Activated CD4-positive, alpha-beta T cell treated with anti-CD3 and anti-CD28 coated beads, Interleukin-2, amount 10 ng/mL, durations not matched to agents 7 days and 5 days (primary cell): ENCODE data around the gene PLCH2. TPM values are rescaled to one million over a fixed set of nuclear protein-coding genes. Genes with fewer than 3 reads are reported as not detected.
A peak's percentile ranks its signal among the peaks of the same experiment; 100 is the strongest.

Source experiments
- CTCF ChIA-PET: fragments of 350-600 bp; sonication (Branson Sonifier 250); formaldehyde crosslinking; loops from one replicate; lab custom pipeline; 2021; ENCODE audit warnings: antibody characterized with exemption; lab: Charles Lee
- POLR2A ChIA-PET: fragments of 350-600 bp; sonication (Branson Sonifier 250); formaldehyde crosslinking; loops from one replicate; lab custom pipeline; 2021; ENCODE audit warnings: antibody characterized with exemption; lab: Charles Lee
- DNase-seq: peaks from one replicate; pipeline ENCODE4 v3.0.0-alpha.2; 2020
- H3K27ac Mint-ChIP-seq: one replicate; pipeline ENCODE4 v1.8.0; 2021; ENCODE audit warnings: mild to moderate bottlenecking, moderate library complexity, mixed read lengths
- H3K27me3 Mint-ChIP-seq: one replicate; pipeline ENCODE4 v1.8.0; 2021; ENCODE audit warnings: mixed read lengths
- H3K36me3 Mint-ChIP-seq: one replicate; pipeline ENCODE4 v1.8.0; 2021; ENCODE audit warnings: low read depth, mixed read lengths
- H3K4me1 Mint-ChIP-seq: one replicate; pipeline ENCODE4 v1.8.0; 2021; ENCODE audit warnings: mixed read lengths
- H3K4me3 Mint-ChIP-seq: one replicate; pipeline ENCODE4 v1.8.0; 2021; ENCODE audit warnings: mild to moderate bottlenecking, moderate library complexity, mixed read lengths
- H3K9me3 Mint-ChIP-seq: one replicate; pipeline ENCODE4 v1.8.0; 2021; ENCODE audit warnings: mixed read lengths
- total RNA-seq, 2 experiments: library from RNA; stranded (reverse); gene quantifications; one replicate each; pipeline ENCODE4 v1.2.3, GENCODE V29; 2021

PLCH2 gene
- total RNA-seq, 2 experiments from 2014 or later, result 16.7 to 21.1 TPM

DNA sequence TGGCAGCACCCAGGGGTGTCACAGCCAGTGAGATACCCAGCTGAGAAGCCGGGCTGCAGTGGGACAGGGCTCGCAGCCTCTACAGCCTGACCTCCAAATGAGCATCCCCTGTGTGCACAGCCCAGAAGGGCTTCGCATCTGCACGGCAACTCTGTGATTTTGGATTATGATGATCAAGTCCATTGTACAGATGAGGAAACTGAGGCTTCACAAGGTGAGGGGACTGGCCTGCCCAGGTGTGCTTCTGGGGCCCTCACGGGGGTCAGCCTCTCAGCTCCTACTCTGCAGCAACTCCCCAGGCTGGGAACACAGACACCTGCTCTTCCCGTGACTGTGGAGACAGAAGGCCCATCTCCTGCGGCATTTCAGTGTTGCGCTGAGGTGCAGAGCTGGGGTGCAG, 62.8 kb downstream of the PLCH2 start:
- ChIA-PET POLR2A (no interaction called here), CTCF (interaction anchor here (1.0 to 2.2 kb wide), 3 partner anchors 8 to 14 kb away, joined by 4 to 9 read pairs (median 8); partner anchors contain the start of genes HES5 and PANK4)
- H3K27me3 Mint-ChIP-seq, result peaks cover 12% of the 10 kb centered on the region
- peaks cover 2% of the 10 kb centered on the region for H3K4me1 Mint-ChIP-seq
- H3K36me3 Mint-ChIP-seq, result no peaks in the 10 kb centered on the region
- H3K4me3 Mint-ChIP-seq, result no peak overlapping the region
- H3K9me3 Mint-ChIP-seq, result no peaks in the 10 kb centered on the region
- DNase-seq, result no peak
- H3K27ac Mint-ChIP-seq, result no peak overlapping the region

DNA sequence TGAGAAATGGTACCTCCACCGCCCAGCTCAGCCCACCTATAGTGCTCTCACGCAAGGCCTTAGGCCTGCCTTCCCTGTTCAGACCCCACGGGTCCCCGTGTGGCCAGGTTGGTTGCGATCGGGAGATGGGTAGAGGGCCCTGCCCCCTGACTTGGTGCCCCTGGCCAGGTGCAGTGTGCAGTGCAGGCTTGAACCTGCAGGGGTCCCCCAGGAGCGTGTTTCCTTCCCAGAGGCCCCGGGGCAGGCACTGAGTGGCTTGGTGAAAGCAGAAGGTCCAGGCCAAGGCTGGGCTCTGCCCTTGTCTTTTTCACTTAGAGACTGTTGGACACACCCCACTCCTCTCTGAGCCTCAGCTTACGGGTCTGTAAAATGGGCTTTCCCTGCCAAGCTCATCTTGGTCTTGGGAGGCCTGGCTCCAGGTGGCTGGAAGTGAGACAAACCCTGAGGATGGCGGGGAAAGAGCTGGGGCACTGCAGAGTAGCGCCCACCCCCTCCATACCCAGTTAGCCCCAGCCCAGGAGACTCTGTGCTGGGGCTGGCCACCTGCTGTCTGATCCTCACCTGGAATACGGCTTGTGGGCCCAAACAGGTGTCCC, 63.3 kb downstream of the PLCH2 start:
- Mint-ChIP-seq H3K4me1 (peaks cover 7% of the 10 kb centered on the region), H3K9me3 (no peaks in the 10 kb centered on the region), H3K36me3 (no peaks in the 10 kb centered on the region), H3K4me3 (no peak overlapping the region), H3K27ac (no peak overlapping the region), H3K27me3 (peaks cover 10% of the 10 kb centered on the region)
- POLR2A ChIA-PET, result no interaction called here
- CTCF ChIA-PET, result interaction anchor here (0.6 to 2.2 kb wide), 4 partner anchors 8 to 15 kb away, joined by 3 to 9 read pairs (median 6); partner anchors contain the start of genes HES5 and PANK4
- DNase-seq, result peak; percentile 32

DNA sequence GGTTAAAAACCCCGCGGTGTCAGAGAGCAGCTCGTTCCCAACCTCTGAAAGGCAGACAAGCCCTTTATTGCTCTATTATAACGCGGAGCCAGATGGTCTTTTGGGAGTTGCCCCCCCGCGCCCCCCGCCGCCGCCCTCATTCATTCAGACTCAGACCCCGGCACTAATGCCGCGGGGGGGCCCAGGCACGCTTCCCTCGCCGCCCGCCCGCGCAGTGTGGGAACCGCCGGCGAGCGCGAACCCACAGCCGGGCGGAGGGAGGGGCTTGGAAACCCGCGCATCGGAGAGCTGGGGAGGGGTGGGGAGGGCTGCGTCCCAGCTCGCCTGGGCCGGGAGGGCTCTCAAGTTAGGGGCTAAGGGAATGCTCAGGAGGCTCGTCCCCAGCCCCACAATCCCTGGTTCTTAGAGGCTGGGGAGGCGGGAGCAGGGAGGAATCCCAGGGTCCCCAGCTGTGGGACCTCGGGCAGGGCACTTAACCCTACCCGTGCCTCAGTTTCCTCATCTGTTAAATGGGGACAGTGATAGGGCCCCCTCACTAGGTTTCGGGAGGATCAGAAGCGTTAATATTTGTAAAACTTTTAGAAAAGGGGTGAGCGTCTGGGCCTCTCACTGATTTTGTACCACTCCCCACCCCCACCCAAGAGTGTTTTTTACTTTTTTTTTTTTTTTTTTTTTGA, 64.9 kb downstream of the PLCH2 start:
- no peak for DNase-seq
- no peak overlapping the region for H3K4me3 Mint-ChIP-seq
- peaks cover 7% of the 10 kb centered on the region for H3K27me3 Mint-ChIP-seq
- ChIA-PET CTCF (interaction anchor here (0.7 to 2.2 kb wide), 3 partner anchors 10 to 14 kb away, joined by 3 to 9 read pairs (median 8); partner anchors contain the start of genes HES5 and PANK4), POLR2A (no interaction called here)
- no peaks in the 10 kb centered on the region for H3K9me3 Mint-ChIP-seq
- H3K27ac Mint-ChIP-seq, result no peak overlapping the region
- H3K4me1 Mint-ChIP-seq, result peaks cover 10% of the 10 kb centered on the region
- H3K36me3 Mint-ChIP-seq, result no peaks in the 10 kb centered on the region

DNA sequence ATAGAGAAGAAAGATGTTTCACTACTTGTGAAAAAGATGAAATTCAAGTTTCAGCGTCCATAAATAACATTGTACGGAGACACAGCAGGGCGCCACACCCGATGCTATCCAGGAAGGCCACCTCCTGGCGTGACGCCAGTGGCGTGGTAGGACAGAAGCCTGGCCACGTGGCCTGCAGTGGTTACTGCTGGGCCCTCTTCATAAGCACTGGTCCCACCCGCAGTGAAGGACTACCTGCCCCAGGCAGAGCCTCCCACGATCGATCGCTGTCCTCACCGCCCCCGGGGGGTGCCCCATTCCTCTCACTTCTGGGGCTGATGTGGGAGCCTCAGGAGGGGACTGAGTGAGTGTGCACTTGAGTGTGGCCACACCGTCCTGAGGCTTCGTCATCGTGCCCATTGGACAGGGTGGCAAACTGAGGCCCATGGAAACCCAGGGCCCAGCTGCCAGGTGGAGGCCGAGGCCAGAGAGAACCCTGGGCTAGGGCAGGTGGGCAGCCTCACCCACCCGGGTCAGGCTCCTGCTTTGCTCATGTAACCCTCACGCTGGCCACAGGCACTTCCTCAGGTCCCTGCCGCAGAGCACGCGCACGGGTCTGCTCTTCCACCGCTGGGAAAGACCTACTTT, 65.6 kb downstream of the PLCH2 start:
- Mint-ChIP-seq H3K4me1 (peaks cover 10% of the 10 kb centered on the region), H3K9me3 (no peaks in the 10 kb centered on the region), H3K27me3 (peaks cover 3% of the 10 kb centered on the region), H3K4me3 (no peak overlapping the region), H3K27ac (no peak overlapping the region), H3K36me3 (no peaks in the 10 kb centered on the region)
- DNase-seq, result no peak
- POLR2A ChIA-PET, result no interaction called here
- CTCF ChIA-PET, result interaction anchor here (0.7 kb wide), 1 partner anchor 15 kb away, joined by 3 read pairs; no protein-coding TSS in a partner anchor

DNA sequence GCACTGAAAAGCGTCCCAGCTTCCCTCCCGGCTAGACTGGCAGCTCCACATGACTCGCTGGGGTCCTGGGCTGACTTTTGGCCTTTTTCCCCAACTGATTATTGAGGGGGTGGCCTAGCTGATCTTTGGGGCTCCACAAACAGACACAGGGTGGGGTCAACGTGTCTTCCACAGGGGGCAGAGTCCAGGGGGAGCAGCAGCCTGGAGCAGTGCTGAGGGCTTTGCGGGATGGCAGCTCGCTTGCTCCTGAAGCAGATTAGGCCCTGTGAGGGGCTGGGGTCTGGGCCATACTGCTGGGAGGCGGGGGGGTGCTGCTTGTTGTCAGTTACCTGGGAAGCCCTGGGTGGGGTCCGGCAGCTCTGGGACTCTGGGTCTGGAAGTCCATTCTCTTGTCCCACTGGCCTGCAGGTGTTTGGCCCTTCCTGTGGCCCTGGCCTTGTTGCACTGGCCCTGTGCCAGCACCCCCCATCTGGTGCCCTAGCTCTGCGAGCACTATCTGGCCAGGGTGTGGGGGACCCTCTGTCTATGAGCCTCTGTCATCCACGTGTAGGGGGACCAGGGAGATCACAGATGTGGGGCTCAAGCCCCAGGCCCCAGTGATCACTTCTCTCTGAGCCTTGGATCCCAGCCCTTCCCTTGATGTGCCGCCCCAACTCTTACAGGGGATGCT, 66.3 kb downstream of the PLCH2 start:
- H3K9me3 Mint-ChIP-seq, result no peaks in the 10 kb centered on the region
- no peaks in the 10 kb centered on the region for H3K36me3 Mint-ChIP-seq
- H3K27me3 Mint-ChIP-seq, result peaks cover 3% of the 10 kb centered on the region
- H3K4me3 Mint-ChIP-seq, result no peak overlapping the region
- no peak overlapping the region for H3K27ac Mint-ChIP-seq
- ChIA-PET CTCF (no interaction called here), POLR2A (no interaction called here)
- no peak for DNase-seq
- peaks cover 12% of the 10 kb centered on the region for H3K4me1 Mint-ChIP-seq

DNA sequence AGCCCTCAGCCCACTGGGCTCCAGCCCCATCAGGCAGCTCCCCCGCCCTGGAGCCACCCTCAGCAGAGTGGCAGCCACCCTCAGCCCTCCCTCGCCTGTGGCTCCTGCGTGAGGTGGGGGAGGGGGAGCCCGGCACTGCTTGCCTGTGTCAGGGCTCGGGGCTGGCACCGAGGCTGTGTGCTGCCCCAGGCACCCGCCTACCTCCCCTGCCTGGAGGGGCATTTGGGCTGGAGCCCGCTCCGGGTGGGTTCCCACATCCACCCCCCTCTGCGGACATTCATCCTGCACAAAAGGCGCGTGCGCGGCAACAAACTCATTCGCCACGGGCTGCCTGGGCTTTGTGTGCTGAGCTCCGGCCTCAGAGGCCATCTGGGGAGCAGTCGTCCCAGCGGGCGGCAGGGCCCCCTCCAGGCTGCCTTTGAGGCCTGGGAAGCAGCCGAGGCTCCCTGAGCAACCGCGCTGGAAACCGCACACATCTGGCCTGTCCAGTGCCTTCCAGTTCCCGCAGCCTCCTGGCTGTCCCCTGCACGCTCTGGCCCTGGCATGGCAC, 67.5 kb downstream of the PLCH2 start:
- CTCF ChIA-PET, result interaction anchor here (1.1 kb wide), 1 partner anchor 9 kb away, joined by 5 read pairs; no protein-coding TSS in a partner anchor
- Mint-ChIP-seq H3K4me3 (no peak overlapping the region), H3K9me3 (no peaks in the 10 kb centered on the region), H3K4me1 (peaks cover 20% of the 10 kb centered on the region), H3K36me3 (no peaks in the 10 kb centered on the region), H3K27me3 (peaks cover 3% of the 10 kb centered on the region), H3K27ac (no peak overlapping the region)
- peak; percentile 44 for DNase-seq
- POLR2A ChIA-PET, result no interaction called here

DNA sequence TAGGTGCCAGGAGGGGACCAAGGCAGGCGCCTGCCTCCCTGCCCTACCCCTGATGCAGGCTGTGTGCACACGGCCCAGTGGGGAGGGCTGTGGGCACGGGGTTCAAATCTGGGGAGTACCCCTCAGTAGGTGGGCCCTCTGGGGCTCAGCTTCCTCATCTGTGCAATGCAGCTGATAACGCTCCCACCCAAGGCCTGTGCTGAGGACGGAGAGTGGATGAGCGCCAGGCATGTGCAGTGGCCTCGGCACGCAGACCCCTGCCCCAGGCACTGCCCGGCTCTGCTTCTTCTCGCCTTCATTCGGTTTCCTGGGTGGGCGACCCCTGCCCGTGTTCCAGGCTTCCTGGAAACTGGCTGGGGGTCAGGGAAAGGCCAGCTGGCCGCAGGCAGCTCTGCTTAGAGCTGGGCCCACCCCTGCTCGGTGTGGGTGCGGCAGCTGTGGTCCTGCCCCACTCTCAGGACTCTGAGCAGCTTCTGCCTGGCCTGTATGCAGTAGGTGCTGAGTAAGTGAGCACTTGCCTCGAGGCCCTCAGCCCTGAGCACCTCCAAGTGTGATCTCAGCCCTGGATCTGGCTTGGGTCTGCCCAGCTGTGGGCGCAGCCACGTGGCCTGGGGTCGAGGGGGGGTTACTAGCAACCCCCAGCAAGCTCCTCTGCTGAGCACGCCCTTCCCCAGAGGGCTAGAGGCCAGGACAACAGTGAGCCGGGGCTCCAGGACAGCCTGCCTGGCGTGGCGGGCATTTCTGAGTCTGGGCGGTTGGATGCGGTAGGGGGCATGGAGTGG, 68.2 kb downstream of the PLCH2 start:
- H3K4me1 Mint-ChIP-seq, result peaks cover 27% of the 10 kb centered on the region
- H3K4me3 Mint-ChIP-seq, result no peak overlapping the region
- H3K27ac Mint-ChIP-seq, result peak overlapping the region; percentile 9
- H3K9me3 Mint-ChIP-seq, result no peaks in the 10 kb centered on the region
- no peaks in the 10 kb centered on the region for H3K36me3 Mint-ChIP-seq
- H3K27me3 Mint-ChIP-seq, result peaks cover 3% of the 10 kb centered on the region
- POLR2A ChIA-PET, result no interaction called here
- no peak for DNase-seq
- CTCF ChIA-PET, result interaction anchor here (1.0 to 4.5 kb wide), 5 partner anchors 10 to 41 kb away, joined by 3 to 36 read pairs (median 5); partner anchors contain the start of gene PRXL2B

DNA sequence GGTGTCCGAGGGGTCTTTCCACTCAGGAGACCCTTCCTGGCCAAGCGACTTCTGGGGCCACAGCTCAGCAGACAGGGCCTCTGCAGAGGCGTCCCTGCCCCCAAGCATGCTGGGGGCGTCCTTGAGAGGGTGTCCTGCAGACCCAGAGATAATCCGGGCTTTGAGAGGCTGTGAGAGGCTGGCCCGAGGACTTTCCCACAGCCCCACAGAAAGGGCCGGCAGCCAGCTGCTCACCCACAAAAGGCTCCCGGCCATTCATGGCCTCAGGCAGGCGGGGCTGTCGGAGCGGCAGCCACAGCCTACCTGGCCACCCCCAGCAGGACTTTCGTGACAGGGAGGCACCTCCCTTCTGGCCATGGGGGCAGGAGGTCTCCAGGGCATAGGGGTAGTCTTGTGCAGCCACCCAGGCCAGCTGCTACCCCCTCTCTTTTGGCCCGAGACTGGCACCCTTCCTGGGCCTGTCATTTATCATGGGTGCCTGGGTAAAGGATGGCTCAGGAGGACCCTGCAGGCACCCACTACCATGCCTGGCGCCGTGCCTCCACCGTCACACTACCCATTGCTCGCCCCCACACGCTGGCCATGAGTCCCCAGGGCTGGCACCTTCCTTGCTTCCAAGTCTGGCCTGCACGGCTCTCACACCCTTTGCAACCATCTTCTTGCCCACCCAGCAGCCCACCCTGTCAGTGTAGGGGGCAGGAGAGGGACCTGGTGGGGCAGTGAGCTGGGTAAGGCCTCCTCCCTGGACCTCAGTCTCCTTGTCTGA, 69.0 kb downstream of the PLCH2 start:
- no peak overlapping the region for H3K4me3 Mint-ChIP-seq
- ChIA-PET POLR2A (no interaction called here), CTCF (interaction anchor here (1.0 to 4.5 kb wide), 4 partner anchors 12 to 40 kb away, joined by 3 to 36 read pairs (median 4); partner anchors contain the start of gene PRXL2B)
- peaks cover 3% of the 10 kb centered on the region for H3K27me3 Mint-ChIP-seq
- H3K9me3 Mint-ChIP-seq, result no peaks in the 10 kb centered on the region
- H3K4me1 Mint-ChIP-seq, result peaks cover 32% of the 10 kb centered on the region
- no peaks in the 10 kb centered on the region for H3K36me3 Mint-ChIP-seq
- H3K27ac Mint-ChIP-seq, result peak overlapping the region; percentile 31
- DNase-seq, result no peak

DNA sequence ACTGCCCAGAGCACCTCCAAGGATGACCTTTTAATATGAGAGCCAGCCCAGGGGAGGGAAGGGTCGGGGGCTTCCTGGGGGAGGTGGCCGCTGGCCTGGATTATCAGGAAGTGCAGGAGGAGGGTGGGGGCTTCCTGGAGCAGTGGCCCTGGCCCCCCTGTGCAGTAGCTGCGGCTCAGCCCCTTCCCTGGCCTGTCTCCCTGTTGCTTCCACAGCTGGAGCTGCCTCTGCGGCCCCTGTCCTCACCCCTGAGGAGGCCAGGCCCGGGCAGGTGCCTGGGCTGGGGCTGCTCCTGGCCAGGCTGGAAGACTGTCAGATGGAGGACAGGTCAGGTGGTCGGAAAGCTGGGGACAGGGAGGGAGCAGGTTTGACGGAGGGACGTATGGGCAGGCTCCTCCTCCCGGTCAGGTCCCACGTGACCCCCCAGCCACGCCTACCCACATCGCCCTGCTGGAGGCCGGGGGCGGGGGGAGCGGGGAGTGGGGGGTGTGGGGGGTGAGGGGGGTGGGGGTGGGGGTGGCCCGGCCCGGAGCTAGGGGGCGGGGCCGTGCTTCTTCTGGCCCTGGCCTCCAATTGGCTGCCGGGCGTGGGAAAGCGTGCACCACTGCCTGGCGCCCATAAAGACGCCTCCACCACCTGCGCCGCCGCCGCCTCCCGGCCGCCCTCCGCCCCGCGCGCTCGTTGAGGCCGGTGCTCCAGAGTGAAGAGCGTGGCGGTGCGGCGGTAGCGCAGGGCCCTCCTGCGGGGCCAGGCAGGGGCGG, 69.8 kb downstream of the PLCH2 start:
- POLR2A ChIA-PET, result interaction anchor here (0.7 to 0.9 kb wide), 2 partner anchors 15 to 20 kb away, joined by 3 read pairs; partner anchors contain the start of gene PANK4
- H3K27ac Mint-ChIP-seq, result peak overlapping the region; percentile 97
- H3K4me1 Mint-ChIP-seq, result peaks cover 33% of the 10 kb centered on the region

DNA sequence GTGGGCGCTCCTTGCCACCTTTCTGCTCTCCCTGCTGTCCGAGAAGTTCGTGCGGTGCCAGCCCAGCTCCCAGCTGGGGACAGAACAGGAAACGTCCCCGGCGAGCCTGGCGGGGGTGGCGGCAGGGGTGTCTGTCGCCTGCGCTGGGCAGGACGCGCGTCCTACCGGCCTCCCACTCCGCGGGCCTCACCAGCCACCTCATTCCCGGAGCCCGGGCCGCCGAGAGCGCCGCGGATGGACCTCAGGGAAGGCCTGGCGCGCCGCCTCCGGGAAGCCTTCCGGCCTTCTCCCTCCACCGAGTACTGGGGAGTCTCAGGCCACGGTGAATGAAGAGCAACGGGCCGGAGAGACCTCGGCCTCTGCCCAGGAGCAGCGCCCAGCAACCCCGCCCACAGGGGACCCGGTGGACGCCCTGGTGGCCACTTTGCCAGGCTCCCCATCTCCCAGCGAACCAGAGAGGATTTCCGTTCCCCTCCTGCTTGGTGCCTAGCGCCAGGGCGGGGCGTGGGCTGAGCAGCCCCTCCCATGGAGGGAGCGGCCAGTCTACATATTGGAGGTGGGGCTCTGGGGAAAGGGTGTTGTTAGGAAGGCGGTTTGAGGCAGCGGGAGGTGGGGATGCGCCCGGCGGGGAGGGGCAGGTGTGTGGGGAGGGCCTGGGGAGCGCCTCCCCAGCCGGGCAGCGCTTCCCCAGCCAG, 70.6 kb downstream of the PLCH2 start:
- ChIA-PET POLR2A (interaction anchor here (0.9 to 2.1 kb wide), 4 partner anchors 9 to 132 kb away, joined by 3 to 7 read pairs (median 4); partner anchors contain the start of genes PANK4 and TNFRSF14), CTCF (interaction anchor here (0.8 to 4.5 kb wide), 8 partner anchors 10 to 355 kb away, joined by 3 to 36 read pairs (median 7); partner anchors contain the start of genes FAAP20, PRXL2B and TNFRSF14)
- peaks cover 39% of the 10 kb centered on the region for H3K4me1 Mint-ChIP-seq
- H3K36me3 Mint-ChIP-seq, result no peaks in the 10 kb centered on the region
- H3K27me3 Mint-ChIP-seq, result peaks cover 1% of the 10 kb centered on the region
- H3K9me3 Mint-ChIP-seq, result no peaks in the 10 kb centered on the region
- H3K4me3 Mint-ChIP-seq, result peak overlapping the region; percentile 87
- peak overlapping the region; percentile 97 for H3K27ac Mint-ChIP-seq
- peak; percentile 93 for DNase-seq

More for the DNA sequence above, 69.8 kb downstream of the PLCH2 start:
- peak; percentile 91 for DNase-seq
- CTCF ChIA-PET, result interaction anchor here (1.3 to 4.5 kb wide), 4 partner anchors 13 to 39 kb away, joined by 3 to 36 read pairs (median 5); partner anchors contain the start of gene PRXL2B
- no peaks in the 10 kb centered on the region for H3K36me3 Mint-ChIP-seq
- peak overlapping the region; percentile 87 for H3K4me3 Mint-ChIP-seq
- H3K9me3 Mint-ChIP-seq, result no peaks in the 10 kb centered on the region
- peaks cover 3% of the 10 kb centered on the region for H3K27me3 Mint-ChIP-seq
